Measurements from ENCODE around the gene GNB1L. TPM values are rescaled to one million over a fixed set of nuclear protein-coding genes. Genes with fewer than 3 reads are reported as not detected.

The GNB1L gene
- total RNA-seq, 2 donors from 2014 or later, result 2.6 to 4.7 TPM

DNA sequence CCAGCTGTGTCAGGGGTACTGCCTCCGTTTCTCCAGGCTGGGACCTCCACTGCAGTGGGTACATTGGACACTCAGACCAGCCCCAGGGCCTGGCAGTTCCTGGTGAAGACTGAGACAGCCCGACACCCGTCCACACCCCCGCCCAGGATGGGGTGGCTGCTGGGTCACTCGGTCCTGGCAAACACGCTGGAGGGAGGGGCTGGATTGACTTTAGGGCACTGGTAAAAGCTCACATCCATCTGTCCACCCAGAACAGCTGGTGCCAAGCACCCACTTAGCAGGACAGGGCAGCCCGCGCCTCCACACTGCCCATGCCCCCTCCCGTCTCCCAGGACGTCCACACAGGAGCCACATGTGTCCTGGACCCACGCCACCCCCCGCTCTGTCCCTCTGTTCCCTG lies 104.8 kb downstream of the GNB1L start:
- no peaks in the 10 kb centered on the region for H3K36me3 ChIP-seq
- no peak overlapping the region for H3K27ac ChIP-seq
- DNase-seq (ENCODE audit: low spot score), result no peak
- no peaks in the 10 kb centered on the region for H3K9me3 ChIP-seq
- H3K27me3 ChIP-seq, result peaks cover under 1 to 2% of the 10 kb centered on the region in 2 donors
- TF ChIP-seq, protein P1, sequence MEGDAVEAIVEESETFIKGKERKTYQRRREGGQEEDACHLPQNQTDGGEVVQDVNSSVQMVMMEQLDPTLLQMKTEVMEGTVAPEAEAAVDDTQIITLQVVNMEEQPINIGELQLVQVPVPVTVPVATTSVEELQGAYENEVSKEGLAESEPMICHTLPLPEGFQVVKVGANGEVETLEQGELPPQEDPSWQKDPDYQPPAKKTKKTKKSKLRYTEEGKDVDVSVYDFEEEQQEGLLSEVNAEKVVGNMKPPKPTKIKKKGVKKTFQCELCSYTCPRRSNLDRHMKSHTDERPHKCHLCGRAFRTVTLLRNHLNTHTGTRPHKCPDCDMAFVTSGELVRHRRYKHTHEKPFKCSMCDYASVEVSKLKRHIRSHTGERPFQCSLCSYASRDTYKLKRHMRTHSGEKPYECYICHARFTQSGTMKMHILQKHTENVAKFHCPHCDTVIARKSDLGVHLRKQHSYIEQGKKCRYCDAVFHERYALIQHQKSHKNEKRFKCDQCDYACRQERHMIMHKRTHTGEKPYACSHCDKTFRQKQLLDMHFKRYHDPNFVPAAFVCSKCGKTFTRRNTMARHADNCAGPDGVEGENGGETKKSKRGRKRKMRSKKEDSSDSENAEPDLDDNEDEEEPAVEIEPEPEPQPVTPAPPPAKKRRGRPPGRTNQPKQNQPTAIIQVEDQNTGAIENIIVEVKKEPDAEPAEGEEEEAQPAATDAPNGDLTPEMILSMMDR (IDR thresholded peaks at IDR 0.05), result no peak
- peaks cover 0 to 16% of the 10 kb centered on the region in 2 donors for H3K4me1 ChIP-seq
- no peak overlapping the region for H3K4me3 ChIP-seq

DNA sequence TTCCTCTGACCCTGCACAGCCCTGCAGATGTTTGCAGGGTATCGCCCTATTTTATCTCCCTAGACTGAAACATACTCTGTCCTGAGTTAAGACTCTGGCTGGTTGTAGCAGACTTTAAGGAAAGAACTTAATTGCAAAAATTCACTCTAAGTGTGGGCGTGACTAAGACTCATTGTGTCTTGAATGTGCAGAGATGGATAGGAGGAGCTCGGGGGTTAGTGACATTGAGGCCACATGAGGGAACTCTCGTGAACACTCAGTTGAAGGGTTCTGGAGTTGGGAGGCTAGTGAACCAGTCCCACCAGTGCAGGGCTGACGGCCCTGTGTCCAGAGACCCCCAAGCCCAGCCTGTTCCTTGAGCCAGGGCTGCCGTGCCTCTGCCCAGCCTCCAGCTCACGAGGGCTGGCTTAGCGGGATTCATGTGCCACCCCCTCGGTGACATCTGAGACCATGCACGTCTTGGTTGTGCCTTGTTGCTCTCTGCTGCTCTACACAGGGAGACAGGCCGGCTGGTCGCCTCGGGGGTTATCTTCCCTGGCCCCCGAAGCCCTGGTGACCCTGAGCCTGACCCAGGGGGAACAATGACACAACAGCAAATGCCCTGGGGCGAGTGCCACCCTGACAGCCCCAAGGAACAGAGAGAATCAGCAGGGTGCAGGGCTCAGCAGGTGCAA lies 105.5 kb downstream of the GNB1L start:
- no peak for DNase-seq (ENCODE audit: low spot score)
- no peaks in the 10 kb centered on the region for H3K27me3 ChIP-seq
- no peak overlapping the region for H3K27ac ChIP-seq
- H3K36me3 ChIP-seq, result no peaks in the 10 kb centered on the region
- TF ChIP-seq, protein P1 (IDR thresholded peaks at IDR 0.05), result no peak
- peaks cover 0 to 21% of the 10 kb centered on the region in 2 donors for H3K4me1 ChIP-seq
- no peak overlapping the region for H3K4me3 ChIP-seq
- no peaks in the 10 kb centered on the region for H3K9me3 ChIP-seq

DNA sequence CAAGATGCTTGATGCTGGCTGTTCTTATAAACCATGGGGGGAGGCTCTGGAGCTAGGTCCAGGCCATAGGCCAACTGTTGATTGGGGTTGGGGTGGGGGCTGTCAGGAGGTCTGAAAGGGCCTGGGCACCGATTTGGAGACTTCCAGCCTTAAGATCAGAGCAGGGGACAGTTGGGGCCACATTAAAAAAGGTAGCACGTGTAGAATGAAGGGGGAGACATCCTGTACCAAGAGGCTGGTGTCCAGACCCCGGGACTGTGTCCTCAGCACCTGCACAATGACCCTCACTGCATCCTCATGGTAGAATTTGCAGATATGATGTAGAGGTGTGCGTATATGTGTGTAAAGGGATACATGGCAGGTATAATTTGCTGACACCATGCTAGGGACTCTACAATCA lies 106.5 kb downstream of the GNB1L start:
- no peaks in the 10 kb centered on the region for H3K36me3 ChIP-seq
- TF ChIP-seq, protein P1 (IDR thresholded peaks at IDR 0.05), result no peak
- H3K4me3 ChIP-seq, result no peak overlapping the region
- H3K27ac ChIP-seq, result no peak overlapping the region
- peaks cover 0 to 25% of the 10 kb centered on the region in 2 donors for H3K4me1 ChIP-seq
- H3K27me3 ChIP-seq, result no peaks in the 10 kb centered on the region
- no peaks in the 10 kb centered on the region for H3K9me3 ChIP-seq
- DNase-seq (ENCODE audit: low spot score), result no peak

DNA sequence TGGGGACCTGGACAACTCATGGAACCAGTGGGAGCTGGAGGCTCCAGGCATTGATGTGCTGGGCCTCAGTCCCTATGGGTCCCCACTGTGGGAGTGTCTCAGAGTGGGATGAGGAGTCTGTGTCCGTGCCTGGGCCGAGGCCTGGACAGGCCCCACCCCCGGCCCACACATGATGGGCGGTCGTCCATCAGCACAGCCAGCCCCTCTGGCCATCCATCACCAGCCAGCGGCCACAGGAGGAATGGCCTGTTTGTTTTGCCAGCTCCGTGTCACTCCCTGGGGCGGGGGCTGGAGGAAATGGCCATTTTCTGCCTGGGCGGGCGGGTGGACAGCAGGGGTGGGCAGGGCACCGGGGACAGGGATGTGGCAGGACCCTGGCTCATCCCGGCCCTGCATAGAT lies 107.1 kb downstream of the GNB1L start:
- H3K27me3 ChIP-seq, result no peaks in the 10 kb centered on the region
- H3K36me3 ChIP-seq, result no peaks in the 10 kb centered on the region
- H3K27ac ChIP-seq, result no peak overlapping the region
- DNase-seq (ENCODE audit: low spot score), result no peak
- H3K9me3 ChIP-seq, result no peaks in the 10 kb centered on the region
- no peak overlapping the region for H3K4me3 ChIP-seq
- TF ChIP-seq, protein P1 (IDR thresholded peaks at IDR 0.05), result no peak
- H3K4me1 ChIP-seq, result peaks cover 0 to 25% of the 10 kb centered on the region in 2 donors

DNA sequence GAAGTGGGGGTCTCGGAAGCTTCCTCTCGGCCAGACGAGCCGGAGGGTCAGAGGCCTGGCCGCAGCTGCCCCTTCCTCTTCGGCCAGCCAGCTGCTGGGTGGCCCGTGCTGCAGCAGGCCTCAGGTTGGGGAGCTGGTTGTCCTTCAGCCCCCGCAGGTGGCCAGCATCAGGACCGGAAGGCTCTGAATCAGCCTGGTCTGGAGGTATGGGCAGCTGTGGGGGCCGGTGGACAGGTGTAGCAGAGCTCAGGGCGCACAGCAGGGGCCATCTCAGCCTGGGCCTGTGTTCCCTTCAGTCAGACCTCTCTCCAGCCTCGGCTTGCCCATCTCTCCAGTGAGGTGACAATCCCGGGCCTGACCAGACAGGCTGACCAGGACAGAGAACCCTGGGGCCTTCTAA lies 107.9 kb downstream of the GNB1L start:
- Histone ChIP-seq H3K27ac (peak overlapping the region in 1 of 2 donors; percentile 81), H3K36me3 (no peaks in the 10 kb centered on the region)
- TF ChIP-seq, protein P1 (IDR thresholded peaks at IDR 0.05), result no peak

More for the DNA sequence above, 107.9 kb downstream of the GNB1L start:
- no peaks in the 10 kb centered on the region for H3K27me3 ChIP-seq
- H3K4me1 ChIP-seq, result peaks cover 0 to 25% of the 10 kb centered on the region in 2 donors
- no peak overlapping the region for H3K4me3 ChIP-seq
- no peak for DNase-seq (ENCODE audit: low spot score)
- H3K9me3 ChIP-seq, result no peaks in the 10 kb centered on the region

Measured in right atrium auricular region (tissue), 2 donors.